Measurements from ENCODE around the gene PLET1.

DNA sequence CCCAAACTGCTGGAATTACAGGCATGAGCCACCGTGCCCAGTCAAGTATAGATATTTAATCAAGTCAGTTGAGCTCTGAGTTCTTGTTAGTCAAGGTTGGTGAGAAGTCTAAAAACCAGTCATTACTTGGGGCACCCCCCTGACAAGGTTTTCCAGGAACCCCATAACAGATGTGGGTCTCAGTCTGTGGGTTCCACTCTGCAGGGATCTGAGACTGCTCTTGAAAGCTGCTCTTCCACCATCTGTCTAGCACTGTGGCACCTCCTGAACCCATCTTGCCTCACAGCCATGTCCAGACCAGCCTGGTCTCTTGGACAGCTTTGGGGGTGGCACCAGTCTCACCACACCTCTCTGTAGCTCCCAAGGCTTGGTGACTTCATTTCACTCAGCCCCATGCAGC, 44.3 kb upstream of the PLET1 start:
- TF ChIP-seq POLR2AphosphoS5 (IDR thresholded peaks at IDR 0.05) (no peak), POLR2A (IDR thresholded peaks at IDR 0.05) (no peak)
